Cardiac septum (tissue), 1 donor: Measurements from ENCODE around the gene MRM2. TPM values are rescaled to one million over a fixed set of nuclear protein-coding genes. Genes with fewer than 3 reads are reported as not detected.
A peak's percentile ranks its signal among the peaks of the same experiment; 100 is the strongest.

Experiments
- DNase-seq: peaks from one replicate; pipeline ENCODE4 v3.0.0-alpha.2; 2020; ENCODE audit warnings: low spot score
- intact Hi-C: fragments of 100-400 bp; cut with DNase I; formaldehyde crosslinking; loops from one replicate; pipeline ENCODE4 v1.14.0; 2022
- total RNA-seq: library from RNA; stranded (reverse); fragmentation: NEBNext Ultra II Directional; extraction: Animal tissue kit (Norgen Biotek cat#: 25700); gene quantifications from one replicate; pipeline ENCODE4 v1.2.1, GENCODE V29; 2021
- donor health status: DM: no; HTN: no; CAD: no.

MRM2 gene
- total RNA-seq, 1 donor from 2014 or later: 15.6 TPM

DNA sequence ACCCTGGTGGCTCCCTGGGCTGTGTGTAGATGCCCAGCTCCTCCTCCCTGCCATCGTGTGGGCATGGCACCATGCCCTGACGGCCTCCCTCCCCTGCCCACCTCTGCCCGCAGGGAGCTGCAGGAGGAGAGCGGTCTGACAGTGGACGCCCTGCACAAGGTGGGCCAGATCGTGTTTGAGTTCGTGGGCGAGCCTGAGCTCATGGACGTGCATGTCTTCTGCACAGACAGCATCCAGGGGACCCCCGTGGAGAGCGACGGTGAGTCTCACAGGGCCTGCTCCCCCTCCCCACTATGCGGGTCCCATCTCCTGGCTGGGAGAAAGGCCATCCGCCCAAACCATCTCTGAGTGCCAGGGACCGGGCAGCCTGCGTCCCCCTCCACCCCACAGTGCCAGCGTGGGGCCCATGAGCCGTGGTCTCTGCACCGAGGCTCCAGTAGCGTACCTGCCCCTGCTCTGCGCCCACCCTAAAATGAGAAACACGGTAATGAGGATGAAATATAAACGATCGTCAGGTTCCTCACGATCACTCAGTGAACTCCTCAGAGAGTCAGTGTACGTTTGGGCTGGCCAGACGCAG is 7.8 kb upstream of the MRM2 start:
- intact Hi-C loops: loop anchor here (5.0 kb wide), 1 partner anchor 102 kb away; the partner anchor contains the start of gene EIF3B
- DNase-seq: no peak

DNA sequence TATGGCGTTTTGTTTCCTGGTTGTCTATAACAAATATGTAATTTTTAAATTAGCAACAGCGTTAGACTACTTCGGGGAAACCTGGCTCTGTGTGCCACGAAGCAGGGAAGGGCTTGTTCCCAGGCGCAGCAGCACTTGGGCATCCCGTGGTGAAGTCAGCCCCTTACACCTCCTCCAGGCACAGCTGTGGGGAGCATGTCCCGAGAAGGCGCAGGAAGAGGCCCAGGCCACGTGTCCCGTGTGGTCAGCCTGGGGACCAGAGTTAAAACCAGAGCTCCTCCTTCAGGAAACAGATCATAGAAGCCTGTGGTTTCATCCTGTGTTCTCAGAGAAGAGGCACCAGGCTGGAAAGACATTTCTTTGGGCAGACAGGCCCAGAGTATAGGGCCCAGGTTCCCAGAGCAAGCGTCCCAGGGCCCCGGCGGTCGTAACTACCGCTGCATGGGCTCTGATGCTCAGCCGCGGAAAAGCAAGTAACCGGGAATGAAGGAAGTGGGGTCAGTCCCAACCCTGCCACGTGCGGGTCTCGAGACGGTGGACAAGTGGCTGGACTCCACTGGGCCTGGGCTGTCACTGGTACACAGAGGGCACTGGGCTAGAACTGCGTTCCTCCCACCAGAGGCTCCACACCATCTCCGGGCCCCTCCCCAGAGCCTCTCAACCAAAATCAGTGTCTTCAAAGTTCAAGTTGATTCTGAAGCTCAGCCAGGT is 7.1 kb upstream of the MRM2 start:
- intact Hi-C loops: loop anchor here (5.0 kb wide), 1 partner anchor 103 kb away; the partner anchor contains the start of gene EIF3B
- peak; percentile 84 for DNase-seq

DNA sequence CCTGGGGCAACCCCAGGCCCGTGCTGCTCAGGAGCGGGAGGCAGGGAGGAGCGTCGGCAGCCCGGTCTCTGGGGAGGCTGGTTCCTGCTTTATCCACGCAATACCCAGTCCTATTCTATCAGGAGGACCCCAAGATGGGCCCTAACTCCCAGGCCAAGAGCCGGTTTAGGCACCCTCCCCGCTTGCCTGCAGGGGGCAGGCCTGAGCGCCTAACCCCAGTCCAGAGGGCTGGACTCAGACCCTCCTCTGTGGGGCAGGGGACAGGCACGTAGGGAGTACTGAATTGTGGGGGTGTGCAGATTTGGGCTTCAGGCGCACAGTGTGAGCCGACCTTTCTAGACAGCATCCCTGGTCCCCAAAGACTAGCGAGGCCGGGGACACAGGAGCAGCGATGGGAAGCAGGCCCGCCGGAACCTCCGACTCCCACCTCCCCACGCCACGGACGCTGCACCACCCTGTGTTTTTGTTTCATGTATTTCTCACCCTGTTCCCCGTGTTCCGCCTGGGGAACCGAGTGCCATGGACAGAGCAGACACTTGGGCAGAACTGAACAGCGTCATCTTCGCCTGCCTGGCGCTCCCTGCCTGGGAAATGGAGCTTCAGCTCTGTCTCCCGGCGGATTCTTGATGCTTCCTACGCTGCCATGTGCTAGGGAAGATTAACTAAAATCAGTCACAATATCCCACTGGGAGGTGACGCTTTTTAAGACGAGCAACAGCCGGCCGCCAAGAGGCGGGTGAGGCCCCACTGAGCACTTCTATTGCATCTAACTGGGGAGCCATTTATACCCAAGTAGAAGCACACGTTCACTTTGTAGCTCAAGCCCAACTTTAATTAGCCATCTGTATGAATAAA is 5.4 kb upstream of the MRM2 start:
- intact Hi-C loops: loop anchor here (5.0 kb wide), 1 partner anchor 105 kb away; the partner anchor contains the start of gene EIF3B
- no peak for DNase-seq

DNA sequence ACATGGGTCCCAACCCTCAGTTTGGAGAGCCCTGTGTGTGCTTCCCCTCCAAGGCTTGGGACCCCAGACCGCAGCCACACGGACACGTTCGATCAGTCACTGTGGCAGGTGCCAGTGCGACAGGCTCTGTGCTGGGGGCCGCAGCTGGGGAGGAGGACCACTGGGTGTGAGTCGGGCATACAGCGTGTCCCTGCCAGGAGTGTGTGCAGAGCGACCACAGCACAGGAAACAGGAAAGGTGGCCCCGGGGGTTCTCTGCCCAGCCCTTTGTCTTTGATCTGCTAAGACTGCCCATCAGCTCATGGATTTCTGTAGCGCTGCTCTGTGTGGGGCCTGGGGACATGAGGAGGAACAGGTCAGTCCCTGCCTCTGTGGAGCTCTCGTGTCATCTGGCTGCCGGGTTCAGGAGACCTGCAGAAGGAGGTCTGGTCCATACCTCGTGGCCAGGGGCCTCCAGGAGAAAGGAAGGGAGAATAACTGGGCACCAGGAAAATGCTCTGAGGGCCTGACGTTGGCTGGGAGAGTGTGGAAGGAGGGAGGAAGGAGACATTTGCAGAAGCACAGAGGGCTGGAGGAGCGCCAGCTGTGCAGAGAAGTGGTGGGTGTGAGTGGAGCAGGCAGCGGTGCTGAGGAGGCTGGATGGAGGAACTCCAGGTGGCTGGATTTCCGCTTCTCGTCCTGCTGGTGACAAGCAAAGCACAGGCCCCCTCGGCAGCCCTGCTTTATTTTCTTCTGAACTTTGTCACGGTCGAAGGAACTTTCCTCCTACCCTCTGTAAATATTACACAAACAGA is 4.1 kb upstream of the MRM2 start:
- DNase-seq: no peak
- intact Hi-C loops: loop anchor here (5.0 kb wide), 1 partner anchor 106 kb away; the partner anchor contains the start of gene EIF3B

DNA sequence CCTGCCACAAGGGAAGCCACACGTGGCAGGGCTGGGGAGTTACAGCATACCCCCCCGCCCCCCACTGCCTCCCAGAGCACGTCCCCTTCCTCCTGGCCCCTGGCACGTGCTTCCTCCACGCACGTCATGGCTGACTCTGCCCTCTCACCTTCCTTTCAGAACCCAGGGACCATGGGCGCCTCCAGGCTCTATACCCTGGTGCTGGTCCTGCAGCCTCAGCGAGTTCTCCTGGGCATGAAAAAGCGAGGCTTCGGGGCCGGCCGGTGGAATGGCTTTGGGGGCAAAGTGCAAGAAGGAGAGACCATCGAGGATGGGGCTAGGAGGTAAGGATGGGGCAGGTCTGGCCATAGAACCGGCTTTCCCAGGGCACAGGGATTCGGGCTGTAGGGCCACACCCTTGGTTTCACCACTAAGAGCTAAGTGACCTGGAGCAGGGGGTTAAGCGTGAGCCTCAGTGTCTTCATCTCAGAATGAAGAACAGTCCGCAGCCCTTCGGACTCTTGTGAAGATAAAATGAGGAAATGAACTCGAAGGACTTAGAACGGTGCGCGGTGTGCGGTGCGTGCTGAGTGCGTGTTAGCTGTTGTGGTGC is 2.5 kb upstream of the MRM2 start:
- DNase-seq: no peak
- intact Hi-C loops: loop anchor here (5.0 kb wide), 1 partner anchor 68 kb away; the partner anchor contains the start of gene SNX8

DNA sequence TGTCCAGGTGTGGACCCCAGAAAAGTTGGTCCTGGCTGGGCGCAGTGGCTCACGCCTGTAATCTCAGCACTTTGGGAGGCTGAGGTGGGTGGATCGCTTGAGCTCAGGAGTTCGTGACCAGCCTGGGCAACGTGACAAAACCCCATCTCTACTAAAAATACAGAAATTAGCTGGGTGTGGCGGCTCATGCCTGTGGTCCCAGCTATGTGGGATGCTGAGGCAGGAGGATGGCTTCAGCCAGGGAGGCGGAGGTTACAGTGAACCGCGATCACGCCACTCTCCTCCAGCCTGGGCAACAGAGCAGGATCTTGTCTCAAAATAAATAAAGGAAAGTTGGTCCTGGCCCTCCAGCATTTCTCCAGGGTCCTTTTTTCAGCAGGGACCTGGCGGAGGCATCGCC is 1.5 kb upstream of the MRM2 start:
- intact Hi-C loops: loop anchor here (5.0 kb wide), 1 partner anchor 69 kb away; the partner anchor contains the start of gene SNX8

DNA sequence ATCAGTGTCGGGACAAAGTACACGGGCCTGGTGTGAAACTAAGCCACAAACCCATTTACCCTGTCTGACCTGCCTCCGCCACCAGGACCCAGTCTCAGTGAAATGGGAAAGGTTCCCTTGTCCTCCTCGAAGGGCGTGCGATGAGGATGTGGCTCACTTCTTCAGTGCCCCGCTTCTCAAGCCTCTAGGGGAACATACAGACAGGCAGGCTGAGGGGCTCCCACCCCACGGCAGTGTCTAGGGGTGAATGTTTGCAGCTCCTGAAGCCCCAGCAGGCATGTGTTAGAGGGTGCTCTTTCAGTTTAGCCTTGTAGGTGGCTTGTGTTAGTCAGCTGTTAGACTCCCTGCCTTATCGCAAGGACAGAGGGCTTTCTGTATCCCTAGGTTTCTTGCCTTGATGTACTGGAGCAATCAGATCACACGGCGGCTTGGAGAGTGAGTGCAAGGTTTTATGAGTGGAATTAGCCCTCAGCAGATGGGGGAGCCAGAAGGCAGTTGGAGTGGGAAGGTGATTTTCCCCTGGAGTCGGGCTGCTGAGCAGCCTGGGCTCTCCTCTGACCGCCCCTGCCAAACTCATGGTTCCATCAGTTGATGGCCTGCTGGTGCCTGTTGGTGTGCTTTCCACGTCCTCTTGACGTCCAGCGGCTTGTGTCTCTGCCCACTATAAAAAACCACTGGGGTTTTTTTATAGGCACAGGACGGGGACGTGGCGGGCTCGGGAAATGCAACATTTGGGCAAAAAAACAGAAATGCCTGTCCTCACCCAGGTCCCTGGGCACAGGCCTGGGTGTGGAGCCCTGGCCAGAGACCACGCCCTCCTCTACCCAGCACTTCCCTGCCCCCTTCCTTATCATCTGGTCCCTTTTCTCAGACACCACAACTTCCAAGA is 780 bp upstream of the MRM2 start:
- intact Hi-C loops: loop anchor here (5.0 kb wide), 1 partner anchor 70 kb away; the partner anchor contains the start of gene SNX8
- no peak for DNase-seq

More for the DNA sequence above, 1.5 kb upstream of the MRM2 start:
- no peak for DNase-seq

DNA sequence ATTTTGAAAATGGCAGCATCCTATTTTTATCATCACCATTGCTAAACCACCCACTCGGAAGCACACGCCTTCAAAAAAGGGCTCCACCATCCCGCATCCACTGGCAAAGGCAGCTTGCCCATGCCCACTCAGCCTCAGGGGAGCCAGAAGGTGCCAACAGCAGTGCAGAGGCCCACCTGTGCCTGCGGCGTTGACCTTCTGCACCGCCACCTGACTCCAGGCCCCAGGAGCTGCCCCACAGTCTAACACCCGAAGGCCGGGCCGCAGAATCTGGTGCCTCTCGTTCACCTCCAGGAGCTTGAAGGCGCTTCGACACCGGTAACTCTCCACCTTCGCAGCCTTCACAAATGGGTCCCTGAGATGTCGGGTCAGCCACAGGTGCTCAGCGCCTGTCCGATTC is 2.8 kb downstream of the MRM2 start:
- intact Hi-C loops: no loop called here
- DNase-seq: no peak

DNA sequence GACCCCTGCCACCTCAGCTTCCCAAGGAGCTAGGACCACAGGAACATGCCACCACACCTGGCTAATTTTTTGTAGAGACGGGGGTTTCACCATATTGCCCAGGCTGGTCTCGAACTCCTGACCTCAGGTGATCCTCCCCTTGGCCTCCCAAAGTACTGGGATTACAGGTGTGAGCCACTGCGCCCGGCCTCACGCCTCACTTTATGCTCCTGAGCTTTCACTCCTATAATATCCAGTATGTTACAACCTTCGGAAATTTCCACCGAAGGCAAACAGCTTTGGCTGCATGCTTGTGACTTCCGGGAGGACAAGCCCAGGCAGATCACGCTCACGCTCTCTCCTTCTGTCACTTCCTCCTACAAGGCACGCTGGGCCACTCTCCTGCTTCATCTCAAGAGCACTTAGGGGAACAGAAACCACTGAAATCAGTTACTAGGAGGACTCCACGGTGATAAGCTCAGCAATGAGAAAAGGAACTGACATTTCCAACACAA is 4.8 kb downstream of the MRM2 start:
- intact Hi-C loops: no loop called here
- DNase-seq: no peak

DNA sequence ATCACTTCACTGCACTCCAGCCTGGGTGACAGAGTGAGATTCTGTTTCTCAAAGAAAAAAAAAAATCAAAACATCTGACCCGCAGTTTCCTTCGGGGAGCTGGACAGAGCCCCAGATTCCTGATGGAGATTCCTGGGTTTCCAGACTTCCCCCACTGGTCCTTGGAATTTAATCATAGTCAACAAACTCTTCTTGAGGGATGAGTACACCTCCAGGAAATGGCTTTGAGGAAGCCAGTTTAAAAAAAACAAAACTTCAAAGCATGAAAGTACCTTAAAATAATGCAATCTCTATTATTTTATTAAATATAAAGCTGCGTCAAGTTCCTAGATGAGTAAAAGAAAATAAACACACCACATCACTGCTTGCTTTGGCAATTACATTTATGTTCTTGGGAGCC is 8.1 kb downstream of the MRM2 start:
- intact Hi-C loops: no loop called here
- DNase-seq: no peak

DNA sequence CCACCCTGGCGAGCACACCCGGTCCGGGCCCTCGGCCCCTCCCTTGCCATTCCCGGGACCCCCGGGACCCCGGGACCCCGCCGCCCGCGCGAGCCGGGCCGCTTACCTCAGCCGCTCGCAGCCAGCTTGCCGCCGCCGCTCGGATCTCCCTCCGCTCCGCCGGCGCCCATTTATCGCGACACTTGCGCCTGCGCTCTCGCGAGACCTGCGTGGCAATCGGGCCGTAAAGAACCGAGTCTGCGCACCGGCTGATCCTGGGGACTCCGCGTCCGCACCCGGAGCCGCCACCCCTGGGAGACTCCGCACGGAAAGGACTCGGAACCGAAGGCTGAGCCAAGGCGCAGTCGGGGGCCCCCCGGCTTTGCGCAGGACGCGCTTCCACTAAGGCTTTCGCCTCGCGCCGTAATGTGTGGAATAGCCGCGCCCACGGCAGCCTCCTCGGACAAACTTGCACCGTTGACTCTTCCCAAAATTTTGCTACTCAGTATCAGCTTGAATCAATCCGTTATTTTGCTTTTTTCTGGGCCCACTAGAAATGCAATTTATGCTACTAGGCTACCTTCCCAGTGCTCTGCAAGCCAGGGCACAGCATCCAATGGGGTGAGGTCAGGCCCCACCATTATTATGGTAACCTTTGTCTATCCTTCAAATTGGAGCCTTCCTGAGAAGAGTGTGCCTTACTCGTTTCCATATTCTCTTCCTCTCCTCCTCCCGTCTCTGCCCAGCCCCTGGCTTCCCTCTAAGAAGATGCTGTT is 9.1 kb downstream of the MRM2 start, which contains the start of gene MAD1L1:
MAD1L1 (minus strand) TSS at position 180 of the 755 bp plus-strand sequence. CDS start 2,812 bp downstream, outside the sequence.
- intact Hi-C loops: no loop called here
- peak; percentile 94 for DNase-seq

DNA sequence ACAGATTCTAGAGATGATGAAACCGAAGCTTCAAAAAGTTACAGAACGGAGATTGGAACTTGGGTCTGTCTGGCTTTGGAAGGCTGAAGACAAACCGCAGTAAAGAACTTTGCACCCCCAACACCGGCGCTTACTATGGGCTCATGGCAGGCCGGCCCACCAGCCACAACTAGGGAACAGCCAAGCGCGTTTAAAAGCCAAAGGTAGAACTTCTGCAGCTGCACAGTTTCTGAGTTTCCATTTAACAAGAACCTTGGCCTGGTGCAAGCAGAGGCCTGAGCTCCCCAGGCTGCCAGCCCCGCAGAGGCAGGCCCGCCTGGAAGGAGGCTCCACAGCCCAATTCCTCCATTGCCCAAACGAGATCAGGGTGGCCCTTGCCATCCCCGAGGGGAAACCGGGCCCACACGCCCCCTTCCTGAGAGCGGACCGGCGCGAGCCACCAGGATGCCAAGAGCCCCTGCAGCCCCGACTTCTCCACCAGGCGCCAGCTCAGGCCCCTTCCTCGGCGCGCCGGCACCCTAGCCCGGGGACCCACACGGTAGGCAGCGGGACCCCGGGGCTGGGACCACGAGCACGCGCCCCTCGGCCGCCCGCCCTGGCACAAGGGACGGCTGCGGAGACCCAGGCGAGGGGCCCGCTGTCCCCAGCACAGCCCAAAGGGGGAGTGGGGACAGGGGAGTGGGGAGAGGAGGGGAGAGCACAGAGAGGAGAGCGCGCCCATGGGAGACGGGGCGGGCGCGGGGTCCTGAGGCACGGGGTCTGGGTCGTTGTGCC is 9.8 kb downstream of the MRM2 start:
- no peak for DNase-seq
- intact Hi-C loops: no loop called here

DNA sequence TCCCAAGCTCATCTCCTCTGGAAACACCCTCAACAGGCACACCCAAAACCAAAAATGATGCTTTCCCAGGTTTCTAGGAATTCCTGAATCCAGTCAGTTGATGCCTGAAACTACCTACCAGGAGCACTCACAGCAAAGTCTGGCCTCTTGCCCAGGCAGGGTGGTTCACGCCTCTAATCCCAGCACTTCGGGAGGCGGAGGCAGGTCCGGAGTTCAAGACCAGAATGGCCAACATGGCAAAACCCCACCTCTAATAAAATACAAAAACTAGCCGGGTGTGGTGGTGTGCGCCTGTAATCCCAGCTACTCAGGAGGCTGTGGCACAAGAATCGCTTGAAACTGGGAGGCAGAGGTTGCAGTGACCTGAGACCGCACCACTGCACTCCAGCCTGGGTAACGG is 11.1 kb downstream of the MRM2 start:
- intact Hi-C loops: no loop called here
- DNase-seq: no peak

DNA sequence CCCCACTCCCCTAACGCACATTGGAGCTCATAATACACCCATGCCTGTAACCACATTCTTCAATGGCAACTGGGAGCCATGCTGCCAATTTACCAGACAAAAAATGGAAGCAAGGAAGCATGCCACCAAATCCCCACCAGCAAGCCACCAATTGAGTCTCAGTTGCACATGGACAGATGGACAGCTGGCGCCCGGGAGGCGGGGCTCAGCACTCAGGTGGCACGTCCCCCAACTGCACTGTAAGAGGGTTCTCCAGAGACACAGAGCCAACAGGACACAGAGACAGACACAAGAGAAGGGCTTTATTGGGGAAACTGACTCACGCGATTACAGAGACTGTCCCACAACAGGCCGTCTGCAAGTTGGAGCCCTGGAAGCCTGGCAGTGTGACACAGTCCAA is 11.8 kb downstream of the MRM2 start:
- DNase-seq: no peak
- intact Hi-C loops: no loop called here

DNA sequence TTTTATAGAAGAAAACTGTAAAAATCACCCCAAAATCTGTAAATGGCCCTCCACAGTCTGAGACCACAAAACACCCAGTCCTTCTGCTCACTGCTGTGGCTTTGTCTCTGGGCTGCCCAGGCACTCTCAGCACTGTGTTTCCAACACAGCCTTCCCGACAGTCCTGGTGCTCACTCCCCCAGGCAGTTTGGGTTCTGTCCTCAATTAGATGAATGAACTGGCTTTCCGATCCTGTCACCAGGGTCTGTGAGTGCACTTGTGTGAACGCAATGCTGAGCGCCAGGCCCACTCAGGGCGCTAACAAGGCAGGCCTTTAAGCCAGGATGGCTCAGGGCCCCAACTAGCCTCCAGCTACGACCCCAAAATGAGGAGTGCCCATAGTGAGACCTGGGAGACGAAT is 12.5 kb downstream of the MRM2 start:
- intact Hi-C loops: no loop called here
- DNase-seq: no peak

DNA sequence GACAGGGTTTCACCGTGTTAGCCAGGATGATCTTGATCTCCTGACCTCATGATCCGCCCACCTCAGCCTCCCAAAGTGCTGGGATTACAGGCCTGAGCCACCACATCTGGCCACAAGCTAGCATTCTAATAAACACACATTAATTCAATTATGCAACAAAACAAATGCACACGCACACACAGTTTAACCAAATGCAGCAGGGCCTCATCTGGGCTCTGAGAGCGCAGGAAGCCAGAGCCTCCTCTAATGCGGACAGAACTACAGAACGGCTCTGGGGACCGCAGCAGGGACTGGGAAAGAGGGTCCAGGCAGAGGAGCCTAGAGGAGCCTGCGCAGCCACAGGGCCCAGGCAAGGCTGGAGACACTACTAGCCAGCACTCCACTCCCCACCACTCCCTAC is 13.1 kb downstream of the MRM2 start:
- intact Hi-C loops: no loop called here
- DNase-seq: no peak
